HCT116 (cell line): ENCODE data around the gene LCN10. TPM values are rescaled to one million over a fixed set of nuclear protein-coding genes. Genes with fewer than 3 reads are reported as not detected.

Experiments used
- ATAC-seq: fragments of 200-7000 bp; cut with Tn5 transposase; 2 replicates; pipeline ENCODE4 v1.9.1; 2020; ENCODE audit warnings: mild to moderate bottlenecking, moderate library complexity
- BruUV-seq: library from RNA; stranded (reverse); fragments of 400-500 nt; replicated peaks from 2 replicates; lab custom pipeline; 2021; lab: Mats Ljungman, UMichigan
- CTCF ChIA-PET: fragments of 300-600 bp; sonication (Branson Sonifier 250); formaldehyde crosslinking; loops from one replicate; lab custom pipeline; 2021; ENCODE audit warnings: antibody characterized with exemption; lab: Charles Lee
- POLR2A ChIA-PET: fragments of 300-600, 350-600 bp; sonication (Branson Sonifier 250); formaldehyde crosslinking; loops from one replicate; lab custom pipeline; 2021; ENCODE audit warnings: antibody characterized with exemption; lab: Charles Lee
- RAD21 ChIA-PET, 2 experiments: fragments of 300-600 bp; sonication (Branson Sonifier 250); formaldehyde crosslinking; loops; one replicate each; lab custom pipeline; 2023; ENCODE audit warnings: low total read pairs in 2 of 2; ENCODE audit not compliant: uncharacterized antibody in 2 of 2, unreplicated experiment in 2 of 2, low non-redundant PET in 1 of 2; lab: Charles Lee
- DNase-seq: peaks from one replicate; pipeline ENCODE4 v3.0.0-alpha.2; 2010; ENCODE audit warnings: low read depth, low spot score
- H2AFZ ChIP-seq: fragments of 200-600 bp; shearing (Covaris generic), sonication (generic); 2 replicates; pipeline ENCODE4 v1.6.1; 2017; ENCODE audit warnings: low read depth, mixed run types, mixed read lengths, antibody characterized with exemption, low read length; ENCODE audit not compliant: poor library complexity, severe bottlenecking
- H3K27ac ChIP-seq: 2 replicates; pipeline ENCODE4 v1.5.1; 2012; ENCODE audit warnings: low read depth, low read length
- H3K27me3 ChIP-seq: fragments of 200-600 bp; sonication (generic); 2 replicates; pipeline ENCODE4 v1.6.1; 2016; ENCODE audit warnings: mixed run types, low read length, mixed read lengths; ENCODE audit not compliant: insufficient read depth
- H3K36me3 ChIP-seq, 2 experiments: fragments of 200-500 bp in 1 of 2; fragments of 200-600 bp in 1 of 2; sonication (Bioruptor generic) in 1 of 2; sonication (generic) in 1 of 2; 2 replicates each; pipeline versions ENCODE4 v1.5.1 to v1.6.1; 2014 to 2016; ENCODE audit warnings: low read length in 2 of 2, inconsistent platforms in 1 of 2, mixed read lengths in 1 of 2, mixed run types in 1 of 2; ENCODE audit not compliant: insufficient read depth in 2 of 2, control insufficient read depth in 1 of 2
- H3K4me1 ChIP-seq, 2 experiments: fragments of 200-600 bp in 1 of 2; sonication (generic) in 1 of 2; 2 replicates each; pipeline versions ENCODE4 v1.5.1 to v1.6.1; 2012 to 2017; ENCODE audit warnings: low read length in 2 of 2, inconsistent platforms in 1 of 2, mild to moderate bottlenecking in 1 of 2, mixed read lengths in 1 of 2, mixed run types in 1 of 2, moderate library complexity in 1 of 2; ENCODE audit not compliant: insufficient read depth in 2 of 2, control insufficient read depth in 1 of 2
- H3K4me2 ChIP-seq: fragments of 200-600 bp; sonication (generic); 2 replicates; pipeline ENCODE4 v1.6.1; 2017; ENCODE audit warnings: mixed run types, low read length, mixed read lengths
- H3K4me3 ChIP-seq, 2 experiments: fragments of 200-600 bp in 1 of 2; sonication (generic) in 1 of 2; replicated peaks in 1 of 2; 2 replicates each; pipeline ENCODE4 v1.5.1; 2011 to 2016; ENCODE audit warnings: low read length in 2 of 2, control low read depth in 1 of 2, low read depth in 1 of 2, mild to moderate bottlenecking in 1 of 2, mixed read lengths in 1 of 2, mixed run types in 1 of 2
- H3K79me2 ChIP-seq: fragments of 200-600 bp; sonication (generic); 2 replicates; pipeline ENCODE4 v1.6.1; 2017; ENCODE audit warnings: mild to moderate bottlenecking, mixed run types, low read length, moderate library complexity, mixed read lengths; ENCODE audit not compliant: insufficient read depth
- H3K9ac ChIP-seq: fragments of 200-600 bp; sonication (generic); 2 replicates; pipeline ENCODE4 v1.6.1; 2016; ENCODE audit warnings: low read length, mixed read lengths
- H3K9me2 ChIP-seq: fragments of 200-600 bp; sonication (generic), shearing (Covaris generic); 2 replicates; pipeline ENCODE4 v1.6.1; 2017; ENCODE audit warnings: mixed run types, mild to moderate bottlenecking, moderate library complexity; ENCODE audit not compliant: insufficient read depth
- H3K9me3 ChIP-seq, 2 experiments: fragments of 200-500 bp in 1 of 2; fragments of 200-600 bp in 1 of 2; sonication (Bioruptor generic) in 1 of 2; sonication (generic) in 1 of 2; 2 replicates each; pipeline ENCODE4 v1.6.1; 2014 to 2017; ENCODE audit warnings: low read length in 2 of 2, mixed read lengths in 2 of 2, inconsistent platforms in 1 of 2, low read depth in 1 of 2, mild to moderate bottlenecking in 1 of 2, mixed run types in 1 of 2, moderate library complexity in 1 of 2; ENCODE audit not compliant: control insufficient read depth in 1 of 2, insufficient read depth in 1 of 2
- H4K20me1 ChIP-seq: fragments of 200-600 bp; sonication (generic), shearing (Covaris generic); 2 replicates; pipeline ENCODE4 v1.6.1; 2017; ENCODE audit warnings: mixed run types, mild to moderate bottlenecking, moderate library complexity; ENCODE audit not compliant: insufficient read depth
- ATF3 ChIP-seq: IDR thresholded peaks from 2 replicates; pipeline ENCODE4 v1.6.1; 2012
- CEBPB ChIP-seq: IDR thresholded peaks from 2 replicates; pipeline ENCODE4 v1.6.1; 2012; ENCODE audit warnings: low read depth
- EZH2phosphoT487 ChIP-seq: fragments of 200-600 bp; IDR thresholded peaks from 2 replicates; pipeline ENCODE4 v1.6.1; 2018; ENCODE audit warnings: antibody characterized with exemption, borderline replicate concordance
- FOSL1 ChIP-seq: IDR thresholded peaks from 2 replicates; pipeline ENCODE4 v1.6.1; 2012; ENCODE audit warnings: low read depth
- POLR2AphosphoS5 ChIP-seq: IDR thresholded peaks from 2 replicates; pipeline ENCODE4 v1.6.1; 2011; ENCODE audit warnings: mild to moderate bottlenecking, low read depth, low read length, moderate library complexity
- REST ChIP-seq: IDR thresholded peaks from 2 replicates; pipeline ENCODE4 v1.6.1; 2012; ENCODE audit warnings: low read depth
- SIN3A ChIP-seq: IDR thresholded peaks from 2 replicates; pipeline ENCODE4 v1.6.1; 2012; ENCODE audit warnings: low read depth
- SP1 ChIP-seq: IDR thresholded peaks from 2 replicates; pipeline ENCODE4 v1.6.1; 2012; ENCODE audit warnings: low read depth
- SRF ChIP-seq: IDR thresholded peaks from 2 replicates; pipeline ENCODE4 v1.6.1; 2012; ENCODE audit warnings: low read depth
- TCF7L2 ChIP-seq: IDR thresholded peaks from 2 replicates; pipeline ENCODE4 v1.7.0; 2011; ENCODE audit warnings: borderline replicate concordance, inconsistent platforms; ENCODE audit not compliant: insufficient read depth, insufficient read length; ENCODE audit errors: extremely low read depth
- YY1 ChIP-seq: IDR thresholded peaks from 2 replicates; pipeline ENCODE4 v1.6.1; 2011; ENCODE audit warnings: low read length, low read depth, moderate library complexity, mild to moderate bottlenecking; ENCODE audit not compliant: insufficient replicate concordance; ENCODE audit errors: extremely low read depth
- ZNF274 ChIP-seq: fragments of 200-500 bp; sonication (Bioruptor generic); IDR thresholded peaks from 2 replicates; pipeline ENCODE4 v1.6.1; 2014; ENCODE audit warnings: mild to moderate bottlenecking, low read depth, low read length, inconsistent platforms
- intact Hi-C: fragments of 100-400 bp; cut with micrococcal nuclease; formaldehyde crosslinking; loops from 2 replicates; pipeline ENCODE4 v1.10.0; 2022
- total RNA-seq: library from RNA; stranded (reverse); gene quantifications from one replicate; pipeline ENCODE4 v1.2.1, GENCODE V29; 2021; ENCODE audit not compliant: unreplicated experiment
- TF ChIP-seq, protein P1 (sequence below): IDR thresholded peaks from 2 replicates; pipeline ENCODE4 v1.6.1; 2011; ENCODE audit warnings: mild to moderate bottlenecking, low read length, moderate library complexity; ENCODE audit not compliant: insufficient replicate concordance; ENCODE audit errors: extremely low read depth

The LCN10 gene
- total RNA-seq, 1 experiment from 2014 or later = not detected

DNA sequence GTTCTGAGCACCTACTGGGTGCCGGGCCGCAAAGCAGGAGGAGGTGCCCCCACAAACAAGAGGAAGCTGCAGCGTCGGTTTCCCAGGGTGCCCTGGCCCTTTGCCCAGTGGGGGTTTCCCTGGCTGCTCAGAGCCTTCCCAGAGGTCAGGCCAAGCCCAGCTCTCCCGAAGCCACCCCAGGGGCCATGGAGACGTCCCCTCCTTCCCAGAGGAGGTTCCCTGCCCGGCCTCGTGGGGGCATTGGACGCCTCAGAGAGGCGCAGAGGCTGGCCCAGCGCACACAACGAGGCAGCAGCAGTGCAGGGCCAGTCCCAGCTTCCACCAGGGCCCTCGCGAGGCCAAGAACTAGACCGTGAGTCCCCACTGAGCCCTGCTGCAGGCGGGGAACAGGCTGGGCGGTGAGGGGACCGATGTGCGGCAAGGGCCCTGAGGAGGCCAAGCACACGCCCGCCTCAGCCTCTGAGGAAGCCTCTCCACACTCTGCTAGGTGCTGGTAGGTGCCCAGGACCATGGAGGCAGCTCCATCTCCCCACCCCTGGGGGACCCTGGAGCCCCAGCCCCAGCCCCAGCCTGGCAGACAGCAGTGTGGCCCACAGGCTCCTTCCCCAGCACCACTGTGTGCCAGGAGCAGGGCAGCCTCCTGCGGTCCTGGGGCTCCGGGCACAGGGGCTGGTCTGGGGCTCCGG is 23.4 kb downstream of the LCN10 start (continued):
- no peak for TF ChIP-seq SIN3A
- TF ChIP-seq ZNF274 = no peak
- TF ChIP-seq SRF = no peak

DNA sequence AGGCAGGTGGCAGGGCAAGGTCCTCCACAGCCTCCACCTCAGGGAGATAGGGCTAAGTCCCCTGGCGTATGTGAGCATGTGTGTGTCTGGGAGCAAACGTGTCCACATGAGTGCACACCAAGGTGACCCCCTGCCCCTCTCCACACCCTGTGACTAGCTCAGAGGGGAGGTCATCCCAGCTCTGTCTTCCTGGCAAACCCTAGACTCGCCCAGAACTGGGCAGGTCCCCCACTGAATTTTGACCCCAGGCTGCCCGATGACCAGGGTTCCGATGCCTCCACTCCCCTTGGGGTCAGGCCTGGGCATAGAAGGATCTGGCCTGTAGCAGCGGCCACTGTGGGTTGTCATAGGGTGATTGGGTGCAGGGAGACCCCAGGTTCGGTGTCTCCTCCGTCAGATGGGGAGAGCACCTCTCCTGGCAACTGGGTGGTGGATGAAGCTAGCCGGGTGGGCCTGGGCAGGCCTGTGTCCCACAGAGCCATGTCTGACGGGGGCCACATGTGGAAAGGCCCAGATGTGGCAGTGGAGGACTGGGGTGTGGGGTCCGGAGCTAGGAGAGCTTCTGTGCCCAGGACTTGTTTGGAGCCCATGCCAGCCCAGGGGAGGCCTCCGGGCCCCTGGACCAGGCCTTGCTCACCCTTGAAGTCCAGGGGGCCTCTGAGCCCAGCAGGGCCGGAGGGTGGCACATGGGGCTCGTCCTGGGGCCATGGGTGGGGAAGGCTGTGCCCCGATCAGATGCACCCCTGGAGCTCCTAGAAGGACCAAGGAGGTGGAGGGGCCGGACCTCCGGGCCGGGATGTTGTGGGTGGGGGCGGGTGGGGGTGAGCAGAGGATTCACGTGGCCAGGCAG is 24.2 kb downstream of the LCN10 start:
- POLR2A ChIA-PET = no interaction called here
- peaks cover under 1 to 7% of the 10 kb centered on the region in 2 experiments; a peak in 3 of 4 replicates for H3K36me3 ChIP-seq
- H3K4me3 ChIP-seq = no peak overlapping the region
- no peaks in the 10 kb centered on the region for H3K9me2 ChIP-seq
- no peaks in the 10 kb centered on the region for H3K27me3 ChIP-seq
- no peaks in the 10 kb centered on the region for H3K9me3 ChIP-seq
- RAD21 ChIA-PET = no interaction called here
- H3K27ac ChIP-seq = no peak overlapping the region
- CTCF ChIA-PET = interaction anchor here (1.0 kb wide), 1 partner anchor 9 kb away, joined by 3 read pairs; no protein-coding TSS in a partner anchor
- H3K4me2 ChIP-seq = no peak overlapping the region
- no peak overlapping the region for H2AFZ ChIP-seq
- no peak for ATAC-seq
- no TSS peak for BruUV-seq
- peaks cover 4% of the 10 kb centered on the region; the same call in 1 of the 2 replicates for H4K20me1 ChIP-seq
- H3K4me1 ChIP-seq = peaks cover 6 to 27% of the 10 kb centered on the region in 2 experiments; a peak in 3 of 4 replicates
- H3K79me2 ChIP-seq = 0 out of 2 replicates have a peak, but pooled peaks cover under 1% of the 10 kb centered on the region
- intact Hi-C loops = no loop called here
- DNase-seq = no peak
- H3K9ac ChIP-seq = no peak overlapping the region
- no peak for TF ChIP-seq SP1
- no peak for TF ChIP-seq YY1
- TF ChIP-seq CEBPB = no peak
- TF ChIP-seq, protein P1, sequence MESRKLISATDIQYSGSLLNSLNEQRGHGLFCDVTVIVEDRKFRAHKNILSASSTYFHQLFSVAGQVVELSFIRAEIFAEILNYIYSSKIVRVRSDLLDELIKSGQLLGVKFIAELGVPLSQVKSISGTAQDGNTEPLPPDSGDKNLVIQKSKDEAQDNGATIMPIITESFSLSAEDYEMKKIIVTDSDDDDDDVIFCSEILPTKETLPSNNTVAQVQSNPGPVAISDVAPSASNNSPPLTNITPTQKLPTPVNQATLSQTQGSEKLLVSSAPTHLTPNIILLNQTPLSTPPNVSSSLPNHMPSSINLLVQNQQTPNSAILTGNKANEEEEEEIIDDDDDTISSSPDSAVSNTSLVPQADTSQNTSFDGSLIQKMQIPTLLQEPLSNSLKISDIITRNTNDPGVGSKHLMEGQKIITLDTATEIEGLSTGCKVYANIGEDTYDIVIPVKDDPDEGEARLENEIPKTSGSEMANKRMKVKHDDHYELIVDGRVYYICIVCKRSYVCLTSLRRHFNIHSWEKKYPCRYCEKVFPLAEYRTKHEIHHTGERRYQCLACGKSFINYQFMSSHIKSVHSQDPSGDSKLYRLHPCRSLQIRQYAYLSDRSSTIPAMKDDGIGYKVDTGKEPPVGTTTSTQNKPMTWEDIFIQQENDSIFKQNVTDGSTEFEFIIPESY = no peak
- no peak for TF ChIP-seq ATF3
- TF ChIP-seq EZH2phosphoT487 = no peak
- no peak for TF ChIP-seq ZNF274
- no peak for TF ChIP-seq REST
- no peak for TF ChIP-seq FOSL1
- no peak for TF ChIP-seq POLR2AphosphoS5
- no peak for TF ChIP-seq TCF7L2
